Pericardium fibroblast (primary cell): Measurements from ENCODE around the gene PLCD3. TPM values are rescaled to one million over a fixed set of nuclear protein-coding genes. Genes with fewer than 3 reads are reported as not detected.

Experiments used
- total RNA-seq: library from RNA; depleted of rRNA; stranded (reverse); fragments of >200 nt; gene quantifications from 2 replicates; pipeline ENCODE4 v1.2.3, GENCODE V29; 2015

Gene PLCD3
- total RNA-seq, result 77.5 and 133 TPM in 2 replicates

GRCh38 chr17:45132320-45132571 lies at the start of gene PLCD3:
Gene PLCD3, minus strand, starts transcription at chr17:45132515. Its CDS starts 105 bp downstream, at chr17:45132410.

GRCh38 chr17:45161288-45162024 lies 29.1 kb upstream of the PLCD3 start, which contains the start of gene HEXIM2:
Gene HEXIM2, plus strand, starts transcription at chr17:45161875. Its CDS starts 919 bp downstream, at chr17:45162794.

GRCh38 chr17:45148183-45149036 lies 16.1 kb upstream of the PLCD3 start, which contains the start of gene HEXIM1:
Gene HEXIM1, plus strand, starts transcription at chr17:45148475. Its CDS starts 716 bp downstream, at chr17:45149191.

GRCh38 chr17:45135192-45135977 lies 3.1 kb upstream of the PLCD3 start, which contains the start of gene ACBD4:
Gene ACBD4, plus strand, starts transcription at chr17:45135687. Its CDS starts 458 bp downstream, at chr17:45136145.

GRCh38 chr17:45060797-45061605 lies 71.3 kb downstream of the PLCD3 start, which contains the start of gene NMT1:
Gene NMT1, plus strand, starts transcription at chr17:45061317. Its CDS starts 13 bp downstream, at chr17:45061330.

Other genes with a start within 250 kb of the PLCD3 start
- gene EFTUD2, start 233.1 kb downstream of the PLCD3 start, total RNA-seq, result 34.5 and 46.6 TPM in 2 replicates
- gene GFAP, start 217.0 kb downstream of the PLCD3 start, total RNA-seq, result not detected in 2 replicates
- 0.77 and 1.9 TPM in 2 replicates for gene KIF18B, start 184.7 kb downstream of the PLCD3 start, total RNA-seq
- gene C1QL1, start 164.2 kb downstream of the PLCD3 start, total RNA-seq, result 2.6 and 13.5 TPM in 2 replicates
- 49.6 and 50.6 TPM in 2 replicates for gene DCAKD, start 80.9 kb downstream of the PLCD3 start, total RNA-seq
- 80.3 and 89.4 TPM in 2 replicates for gene NMT1, start 71.2 kb downstream of the PLCD3 start, total RNA-seq
- gene ACBD4, start 3.2 kb upstream of the PLCD3 start, total RNA-seq, result 4.9 and 6.5 TPM in 2 replicates
- 12.6 and 18.1 TPM in 2 replicates for gene HEXIM1, start 16.0 kb upstream of the PLCD3 start, total RNA-seq
- 1.9 and 7.3 TPM in 2 replicates for gene HEXIM2, start 29.4 kb upstream of the PLCD3 start, total RNA-seq
- 1.2 and 3.3 TPM in 2 replicates for gene FMNL1, start 89.4 kb upstream of the PLCD3 start, total RNA-seq
- gene SPATA32, start 129.6 kb upstream of the PLCD3 start, total RNA-seq, result not detected in 2 replicates
- gene MAP3K14, start 184.5 kb upstream of the PLCD3 start, total RNA-seq, result 4.3 and 4.6 TPM in 2 replicates